PC-9 (cell line): ENCODE measurements around the gene EEPD1. TPM values are rescaled to one million over a fixed set of nuclear protein-coding genes. Genes with fewer than 3 reads are reported as not detected.

ENCODE experiments used
- BruUV-seq: library from RNA; stranded (reverse); fragments of 400-500 nt; replicated peaks from 2 replicates; lab custom pipeline; 2021; lab: Mats Ljungman, UMichigan
- CTCF ChIA-PET: fragments of 300-600 bp; sonication (Branson Sonifier 250); formaldehyde crosslinking; loops from one replicate; lab custom pipeline; 2022; ENCODE audit warnings: antibody characterized with exemption; lab: Charles Lee
- POLR2A ChIA-PET: fragments of 300-600 bp; sonication (Branson Sonifier 250); formaldehyde crosslinking; loops from one replicate; lab custom pipeline; 2022; ENCODE audit warnings: antibody characterized with exemption; ENCODE audit not compliant: unreplicated experiment; lab: Charles Lee
- DNase-seq, 2 experiments: peaks; one replicate each; pipeline versions ENCODE4 v3.0.0 to v3.0.0-alpha.2; 2015 to 2022; ENCODE audit warnings: mixed read lengths in 1 of 2
- H2AFZ ChIP-seq: fragments of 200-600 bp; sonication (generic); 2 replicates; pipeline ENCODE4 v1.8.1; 2017; ENCODE audit warnings: antibody characterized with exemption
- H3F3A ChIP-seq: fragments of 200-600 bp; sonication (generic); 2 replicates; pipeline ENCODE4 v1.8.1; 2017; ENCODE audit warnings: antibody characterized with exemption, mild to moderate bottlenecking, low read depth; ENCODE audit not compliant: insufficient read depth
- H3K27ac ChIP-seq: fragments of 200-600 bp; sonication (generic); 2 replicates; pipeline ENCODE4 v1.6.1; 2016; ENCODE audit warnings: mixed run types
- H3K27me3 ChIP-seq: fragments of 200-600 bp; sonication (generic); 2 replicates; pipeline ENCODE4 v1.6.1; 2016; ENCODE audit warnings: low read depth, mixed run types; ENCODE audit not compliant: insufficient read depth
- H3K36me3 ChIP-seq: fragments of 200-600 bp; sonication (generic); 2 replicates; pipeline ENCODE4 v1.6.1; 2016; ENCODE audit warnings: low read depth, mixed run types
- H3K4me1 ChIP-seq: fragments of 200-600 bp; sonication (generic); replicated peaks from 2 replicates; pipeline ENCODE4 v1.6.1; 2016; ENCODE audit warnings: mixed run types; ENCODE audit not compliant: insufficient read depth
- H3K4me2 ChIP-seq: fragments of 200-600 bp; sonication (generic); 2 replicates; pipeline ENCODE4 v1.6.1; 2017; ENCODE audit warnings: mixed run types
- H3K4me3 ChIP-seq: fragments of 200-600 bp; sonication (generic); 2 replicates; pipeline ENCODE4 v1.6.1; 2016; ENCODE audit warnings: mixed run types
- H3K79me2 ChIP-seq: fragments of 200-600 bp; sonication (generic); 2 replicates; pipeline ENCODE4 v1.6.1; 2017; ENCODE audit warnings: low read depth, mixed run types
- H3K9me2 ChIP-seq: fragments of 200-600 bp; sonication (generic); 2 replicates; pipeline ENCODE4 v1.8.1; 2017; ENCODE audit warnings: mild to moderate bottlenecking; ENCODE audit not compliant: insufficient read depth
- H3K9me3 ChIP-seq: fragments of 200-600 bp; sonication (generic); 2 replicates; pipeline ENCODE4 v1.8.1; 2016; ENCODE audit warnings: low read depth; ENCODE audit not compliant: insufficient read depth
- H4K20me1 ChIP-seq: fragments of 200-600 bp; sonication (generic); 2 replicates; pipeline ENCODE4 v1.8.1; 2017; ENCODE audit not compliant: insufficient read depth
- EZH2 ChIP-seq: fragments of 200-600 bp; sonication (generic); IDR thresholded peaks from 2 replicates; pipeline ENCODE4 v1.8.0; 2017; ENCODE audit warnings: antibody characterized with exemption, low read depth
- intact Hi-C: fragments of 100-400 bp; cut with micrococcal nuclease; formaldehyde crosslinking; loops from one replicate; pipeline ENCODE4 v1.10.0; 2022; ENCODE audit not compliant: unreplicated experiment
- total RNA-seq: library from RNA; stranded (reverse); gene quantifications from 2 replicates; pipeline ENCODE4 v1.2.3, GENCODE V29; 2021
- TF ChIP-seq, protein P1 (sequence below): fragments of 200-600 bp; sonication (generic); conservative IDR thresholded peaks from 2 replicates; pipeline ENCODE4 v1.6.1; 2017; ENCODE audit warnings: mixed run types, antibody characterized with exemption, mild to moderate bottlenecking, moderate library complexity

The EEPD1 gene
- total RNA-seq, 1 experiment from 2014 or later: 6.0 TPM

DNA sequence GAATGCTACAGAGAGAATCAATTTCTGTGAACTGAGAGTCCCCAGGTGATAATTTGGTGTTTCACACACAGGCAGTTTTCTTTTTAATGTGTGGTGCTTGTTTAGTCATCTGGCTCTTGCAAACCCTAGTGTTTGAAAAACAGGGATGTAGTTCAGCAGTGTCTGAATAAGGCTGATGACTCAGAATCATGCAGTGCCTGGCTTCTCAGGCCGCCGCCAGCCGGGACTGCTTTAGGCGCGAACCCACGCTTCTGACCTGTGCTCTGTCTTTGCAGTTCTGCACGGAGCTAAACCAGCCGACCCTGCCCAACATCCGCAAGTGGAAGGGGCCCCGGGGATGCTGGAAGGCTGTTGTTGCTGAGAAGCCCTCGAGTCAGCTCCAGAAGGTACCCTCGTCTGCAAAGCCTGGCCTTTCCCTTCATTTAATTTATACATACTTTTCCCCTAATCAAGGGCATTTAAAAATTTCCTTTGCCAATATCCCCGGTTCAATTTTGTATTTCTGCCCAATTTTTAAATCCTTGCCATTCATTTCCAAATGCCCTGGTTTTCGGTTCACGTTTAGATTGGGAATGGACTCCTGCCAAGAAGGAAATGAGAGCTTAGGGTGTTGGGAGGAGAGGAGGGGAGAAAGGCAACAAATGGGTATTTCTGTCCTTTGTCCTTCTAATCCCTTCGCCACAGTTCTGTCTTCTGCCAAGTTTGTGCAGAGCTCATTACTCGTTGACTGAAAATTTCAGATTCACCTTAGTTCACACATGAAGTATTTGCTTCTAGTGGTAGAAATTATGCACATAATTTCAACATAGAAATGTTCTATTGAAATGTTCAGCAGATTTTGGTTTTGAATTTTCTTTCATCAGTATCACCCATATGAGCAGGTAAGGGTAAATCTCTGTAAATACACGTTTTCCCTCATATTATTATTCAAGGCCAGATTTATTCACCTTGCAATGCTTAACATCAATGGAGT is 128.1 kb downstream of the EEPD1 start:
- Histone ChIP-seq H3F3A (peaks cover 38% of the 10 kb centered on the region), H3K27ac (peak overlapping the region; percentile 67), H3K79me2 (peaks cover 16% of the 10 kb centered on the region; the same call in 1 of the 2 replicates), H3K36me3 (no peaks in the 10 kb centered on the region), H3K4me3 (peak overlapping the region; percentile 50), H3K4me1 (peaks cover 73% of the 10 kb centered on the region), H4K20me1 (no peaks in the 10 kb centered on the region), H2AFZ (peak overlapping the region; percentile 29), H3K4me2 (peak overlapping the region; percentile 76), H3K9me2 (no peaks in the 10 kb centered on the region), H3K27me3 (no peaks in the 10 kb centered on the region), H3K9me3 (no peaks in the 10 kb centered on the region)
- ChIA-PET CTCF (interaction anchor here (0.6 to 1.1 kb wide), 2 partner anchors 165 to 195 kb away, joined by 3 to 11 read pairs; no protein-coding TSS in a partner anchor), POLR2A (interaction anchor here (0.5 to 0.7 kb wide), 2 partner anchors 124 to 226 kb away, joined by 3 to 4 read pairs; no protein-coding TSS in a partner anchor)
- peak; percentile 68 to 92 for DNase-seq
- intact Hi-C loops: loop anchor here (2.0 kb wide), 1 partner anchor 74 kb away; no protein-coding TSS in a partner anchor
- BruUV-seq: no TSS peak
- no peak for TF ChIP-seq EZH2
- TF ChIP-seq, protein P1, sequence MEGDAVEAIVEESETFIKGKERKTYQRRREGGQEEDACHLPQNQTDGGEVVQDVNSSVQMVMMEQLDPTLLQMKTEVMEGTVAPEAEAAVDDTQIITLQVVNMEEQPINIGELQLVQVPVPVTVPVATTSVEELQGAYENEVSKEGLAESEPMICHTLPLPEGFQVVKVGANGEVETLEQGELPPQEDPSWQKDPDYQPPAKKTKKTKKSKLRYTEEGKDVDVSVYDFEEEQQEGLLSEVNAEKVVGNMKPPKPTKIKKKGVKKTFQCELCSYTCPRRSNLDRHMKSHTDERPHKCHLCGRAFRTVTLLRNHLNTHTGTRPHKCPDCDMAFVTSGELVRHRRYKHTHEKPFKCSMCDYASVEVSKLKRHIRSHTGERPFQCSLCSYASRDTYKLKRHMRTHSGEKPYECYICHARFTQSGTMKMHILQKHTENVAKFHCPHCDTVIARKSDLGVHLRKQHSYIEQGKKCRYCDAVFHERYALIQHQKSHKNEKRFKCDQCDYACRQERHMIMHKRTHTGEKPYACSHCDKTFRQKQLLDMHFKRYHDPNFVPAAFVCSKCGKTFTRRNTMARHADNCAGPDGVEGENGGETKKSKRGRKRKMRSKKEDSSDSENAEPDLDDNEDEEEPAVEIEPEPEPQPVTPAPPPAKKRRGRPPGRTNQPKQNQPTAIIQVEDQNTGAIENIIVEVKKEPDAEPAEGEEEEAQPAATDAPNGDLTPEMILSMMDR: no peak

DNA sequence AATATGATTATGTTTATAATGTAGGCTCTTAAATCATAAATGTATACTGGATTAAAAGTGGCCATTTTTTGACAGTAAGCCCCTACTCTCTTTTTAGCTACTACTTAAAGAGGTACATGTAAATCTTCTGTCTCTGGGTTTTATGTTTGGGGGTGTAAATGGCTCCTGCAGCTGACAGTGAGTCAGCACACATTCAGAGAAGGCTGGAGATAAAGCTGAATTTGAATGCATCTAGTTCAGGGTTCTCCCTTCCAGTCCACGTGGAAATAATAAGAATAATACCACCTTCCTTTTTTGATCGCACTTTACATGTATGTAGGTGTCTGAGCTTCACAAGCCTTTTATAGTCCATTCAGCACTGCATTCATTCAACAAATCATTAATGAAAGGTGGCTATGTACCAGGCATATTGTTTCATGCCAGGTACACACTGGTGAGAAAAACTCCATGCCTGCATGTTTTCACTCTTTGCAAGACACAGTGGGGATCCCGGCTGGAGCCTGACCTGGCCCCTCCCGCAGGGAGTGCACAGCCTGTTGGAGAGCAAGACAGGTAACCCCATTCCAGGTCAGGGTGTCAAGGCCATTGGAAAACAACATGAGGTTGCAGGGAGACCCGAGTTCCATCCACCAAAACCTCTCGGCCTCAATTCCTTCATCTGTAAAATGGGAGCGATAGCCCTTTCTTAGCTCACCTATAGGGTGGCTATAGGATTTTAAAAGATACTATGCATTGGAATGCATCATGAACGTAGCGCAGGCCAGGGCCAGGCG is 129.1 kb downstream of the EEPD1 start:
- CTCF ChIA-PET: interaction anchor here (0.5 to 1.1 kb wide), 2 partner anchors 49 to 166 kb away, joined by 3 read pairs; no protein-coding TSS in a partner anchor
- H2AFZ ChIP-seq: no peak overlapping the region
- DNase-seq: no peak
- intact Hi-C loops: loop anchor here (2.0 kb wide), 1 partner anchor 75 kb away; no protein-coding TSS in a partner anchor
- H3K79me2 ChIP-seq: peaks cover 16% of the 10 kb centered on the region; the same call in 1 of the 2 replicates
- H3K27me3 ChIP-seq: no peaks in the 10 kb centered on the region
- no peaks in the 10 kb centered on the region for H3K9me2 ChIP-seq
- no TSS peak for BruUV-seq
- POLR2A ChIA-PET: no interaction called here
- peaks cover 48% of the 10 kb centered on the region for H3F3A ChIP-seq
- no peaks in the 10 kb centered on the region for H4K20me1 ChIP-seq
- peak overlapping the region; percentile 50 for H3K4me3 ChIP-seq
- no peaks in the 10 kb centered on the region for H3K9me3 ChIP-seq
- peak overlapping the region; percentile 76 for H3K4me2 ChIP-seq
- peak overlapping the region; percentile 67 for H3K27ac ChIP-seq
- TF ChIP-seq EZH2: no peak
- TF ChIP-seq, protein P1: no peak
- no peaks in the 10 kb centered on the region for H3K36me3 ChIP-seq
- H3K4me1 ChIP-seq: peaks cover 83% of the 10 kb centered on the region

DNA sequence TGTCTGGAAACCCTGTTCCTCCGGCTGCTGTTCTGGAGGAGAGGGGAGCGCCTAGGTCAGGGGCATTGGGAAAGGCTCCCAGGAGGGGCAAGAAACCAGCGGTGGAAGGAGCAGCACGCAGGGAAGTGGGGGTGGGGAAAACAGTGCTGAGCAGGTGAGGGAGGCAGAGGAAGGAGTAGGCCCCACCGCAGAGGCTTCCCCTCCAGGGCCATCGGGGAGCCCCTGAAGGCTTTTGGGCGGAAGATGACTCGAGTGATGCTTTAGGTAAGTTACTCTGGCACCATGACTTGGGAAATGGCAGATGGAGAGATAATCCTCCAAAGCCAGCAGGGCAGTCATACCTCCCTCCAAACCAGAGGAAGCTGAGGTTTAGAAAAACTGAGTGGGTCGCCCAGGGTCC is 130.1 kb downstream of the EEPD1 start:
- Histone ChIP-seq H2AFZ (no peak overlapping the region), H3K9me2 (no peaks in the 10 kb centered on the region), H3K4me2 (no peak overlapping the region), H3K4me3 (no peak overlapping the region), H3F3A (peaks cover 59% of the 10 kb centered on the region), H3K4me1 (peaks cover 85% of the 10 kb centered on the region), H3K79me2 (peaks cover 16% of the 10 kb centered on the region; the same call in 1 of the 2 replicates), H3K36me3 (0 out of 2 replicates have a peak, but pooled peaks cover 5% of the 10 kb centered on the region), H3K9me3 (no peaks in the 10 kb centered on the region), H4K20me1 (no peaks in the 10 kb centered on the region), H3K27ac (no peak overlapping the region), H3K27me3 (no peaks in the 10 kb centered on the region)
- DNase-seq: no peak
- intact Hi-C loops: no loop called here
- TF ChIP-seq EZH2: no peak
- POLR2A ChIA-PET: no interaction called here
- no TSS peak for BruUV-seq
- CTCF ChIA-PET: no interaction called here
